GM23248 (cell line): ENCODE measurements around the gene ACSS1. TPM values are rescaled to one million over a fixed set of nuclear protein-coding genes. Genes with fewer than 3 reads are reported as not detected.

Experiments used
- DNase-seq: peaks from one replicate; pipeline ENCODE4 v3.0.0-alpha.2; 2015
- H2AFZ ChIP-seq: fragments of 200-600 bp; sonication (generic); 2 replicates; pipeline ENCODE4 v1.6.1; 2016; ENCODE audit warnings: antibody characterized with exemption
- H3F3A ChIP-seq: fragments of 200-600 bp; sonication (generic); 2 replicates; pipeline ENCODE4 v1.6.1; 2016; ENCODE audit warnings: mild to moderate bottlenecking, antibody characterized with exemption, mixed run types; ENCODE audit not compliant: insufficient read depth
- H3K27ac ChIP-seq: fragments of 200-600 bp; sonication (generic); 2 replicates; pipeline ENCODE4 v1.5.1; 2016; ENCODE audit warnings: mild to moderate bottlenecking
- H3K27me3 ChIP-seq: fragments of 200-600 bp; sonication (generic); replicated peaks from 2 replicates; pipeline ENCODE4 v1.6.1; 2016; ENCODE audit warnings: mild to moderate bottlenecking; ENCODE audit not compliant: insufficient read depth
- H3K36me3 ChIP-seq: fragments of 200-600 bp; sonication (generic); 2 replicates; pipeline ENCODE4 v1.6.1; 2016; ENCODE audit warnings: low read depth, mild to moderate bottlenecking
- H3K4me1 ChIP-seq: fragments of 200-600 bp; sonication (generic); 2 replicates; pipeline ENCODE4 v1.6.1; 2016; ENCODE audit warnings: mild to moderate bottlenecking; ENCODE audit not compliant: insufficient read depth
- H3K4me2 ChIP-seq: fragments of 200-600 bp; sonication (generic); one replicate; pipeline ENCODE4 v1.6.1; 2016; ENCODE audit warnings: mild to moderate bottlenecking; ENCODE audit not compliant: unreplicated experiment
- H3K4me3 ChIP-seq: fragments of 200-600 bp; sonication (generic); 2 replicates; pipeline ENCODE4 v1.5.1; 2016; ENCODE audit warnings: mild to moderate bottlenecking
- H3K79me2 ChIP-seq: fragments of 200-600 bp; sonication (generic); 2 replicates; pipeline ENCODE4 v1.6.1; 2016; ENCODE audit warnings: mild to moderate bottlenecking; ENCODE audit not compliant: insufficient read depth
- H3K9ac ChIP-seq: fragments of 200-600 bp; sonication (generic); 2 replicates; pipeline ENCODE4 v1.6.1; 2016; ENCODE audit warnings: mild to moderate bottlenecking
- H3K9me2 ChIP-seq: fragments of 200-600 bp; sonication (generic); 2 replicates; pipeline ENCODE4 v1.6.1; 2016; ENCODE audit warnings: mixed run types, mild to moderate bottlenecking, moderate library complexity; ENCODE audit not compliant: insufficient read depth
- H3K9me3 ChIP-seq: fragments of 200-600 bp; sonication (generic); one replicate; pipeline ENCODE4 v1.6.1; 2017; ENCODE audit warnings: low read depth
- H4K20me1 ChIP-seq: fragments of 200-600 bp; sonication (generic); 2 replicates; pipeline ENCODE4 v1.6.0; 2016; ENCODE audit not compliant: insufficient read depth
- EZH2 ChIP-seq: fragments of 200-600 bp; sonication (generic); IDR thresholded peaks from 2 replicates; pipeline ENCODE4 v1.6.1; 2018; ENCODE audit warnings: antibody characterized with exemption, mild to moderate bottlenecking; ENCODE audit not compliant: insufficient read depth, poor library complexity, severe bottlenecking
- EZH2phosphoT487 ChIP-seq: fragments of 200-600 bp; sonication (generic); IDR thresholded peaks from 2 replicates; pipeline ENCODE4 v1.6.1; 2018; ENCODE audit warnings: antibody characterized with exemption, moderate library complexity, mild to moderate bottlenecking, low read depth; ENCODE audit not compliant: insufficient read depth
- WGBS, 2 experiments: methylation state at CpG; one replicate each; pipeline ENCODE4 v1.1.6; 2015 to 2017; ENCODE audit warnings: low lambda C conversion rate in 2 of 2, low coverage in 1 of 2; ENCODE audit errors: missing lambda C conversion rate in 2 of 2; 5-methylcytosine and 5-hydroxymethylcytosine counted together
- in situ Hi-C: fragments of 300-500 bp; cut with MboI; formaldehyde crosslinking; loops from 2 replicates; pipeline ENCODE4 v1.15.0; 2020
- polyA plus RNA-seq: library from polyadenylated mRNA; unstranded; fragments of >200 nt; fragmentation: Nextera tagmentation; extraction: Ambion mirVana; gene quantifications from 2 replicates; pipeline ENCODE4 v1.2.1, GENCODE V29; 2016
- total RNA-seq: library from RNA; depleted of rRNA; stranded (reverse); fragments of >200 nt; shearing (Covaris generic); gene quantifications from 2 replicates; pipeline ENCODE4 v1.2.3, GENCODE V29; 2014

Gene ACSS1
- total and polyA plus RNA-seq, 2 experiments from 2014 or later, result 0.94 to 1.1 TPM

DNA sequence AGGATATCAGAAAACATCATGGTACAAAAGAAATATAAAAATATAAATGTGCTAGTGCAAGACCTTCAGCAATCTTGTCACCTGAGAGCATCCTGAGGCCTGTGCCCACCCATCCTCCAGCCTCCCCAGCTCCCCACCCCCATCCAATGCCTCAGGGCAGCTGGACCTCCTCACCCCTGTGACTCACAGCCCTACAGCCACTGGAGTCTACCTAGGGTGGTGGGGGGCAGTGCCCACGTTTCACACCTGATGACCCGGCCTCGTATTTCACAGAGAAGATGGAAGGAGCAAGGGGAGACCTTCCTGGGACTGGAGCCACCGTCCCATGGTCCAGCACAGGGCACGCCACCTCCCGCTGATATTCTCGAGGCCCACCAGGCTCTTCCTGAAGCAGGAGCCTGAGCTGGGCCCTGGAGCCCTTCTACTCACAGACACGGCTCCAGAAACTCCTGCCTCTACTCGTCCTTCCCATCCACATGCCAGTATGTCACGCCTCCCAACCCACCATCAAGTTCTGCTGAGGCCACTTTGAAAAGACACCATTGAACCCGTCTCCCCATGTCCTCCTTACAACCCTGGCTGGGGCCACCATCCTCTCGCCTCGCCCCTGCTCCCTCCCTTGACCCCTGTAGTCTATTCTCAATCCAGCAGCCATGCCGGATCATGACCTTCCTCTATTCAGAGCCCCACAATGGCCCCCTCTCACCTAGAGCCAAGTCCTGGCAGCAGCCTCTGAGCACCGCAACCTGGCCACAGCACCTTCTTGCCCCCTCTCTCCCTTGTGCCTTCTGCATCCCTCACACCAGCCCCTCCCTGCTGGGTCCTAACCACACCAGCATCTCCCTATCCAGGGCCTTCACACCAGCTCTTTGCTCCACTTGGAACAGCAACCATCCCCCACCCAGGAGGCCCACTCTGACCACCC, 78.6 kb downstream of the ACSS1 start:
- H3K27me3 ChIP-seq, result no peaks in the 10 kb centered on the region
- H3K36me3 ChIP-seq, result no peaks in the 10 kb centered on the region; the same call in 1 of the 2 replicates
- H4K20me1 ChIP-seq, result 0 out of 2 replicates have a peak, but pooled peaks cover 2% of the 10 kb centered on the region
- no peak overlapping the region for H2AFZ ChIP-seq
- no peaks in the 10 kb centered on the region for H3K9me3 ChIP-seq
- peaks cover 18% of the 10 kb centered on the region for H3K79me2 ChIP-seq
- no peak for DNase-seq
- H3K4me2 ChIP-seq, result no peak overlapping the region
- H3K9ac ChIP-seq, result no peak overlapping the region
- 93% methylated on average over 15 of the region's 15 CpGs for WGBS, 2 experiments
- H3K4me1 ChIP-seq, result no peaks in the 10 kb centered on the region
- no peak overlapping the region for H3K4me3 ChIP-seq
- H3F3A ChIP-seq, result no peaks in the 10 kb centered on the region
- in situ Hi-C loops, result loop anchor here (25.0 kb wide), 2 partner anchors 533 to 883 kb away; no protein-coding TSS in a partner anchor
- no peak overlapping the region for H3K27ac ChIP-seq
- no peaks in the 10 kb centered on the region for H3K9me2 ChIP-seq
- TF ChIP-seq EZH2, result no peak
- TF ChIP-seq EZH2phosphoT487, result no peak

GRCh38 chr20:24978513-24978912, 79.4 kb downstream of the ACSS1 start:
- Histone ChIP-seq H3K4me2 (no peak overlapping the region), H3K79me2 (peaks cover 15% of the 10 kb centered on the region; the same call in 1 of the 2 replicates), H4K20me1 (0 out of 2 replicates have a peak, but pooled peaks cover 4% of the 10 kb centered on the region), H3K9me2 (no peaks in the 10 kb centered on the region), H3K27ac (no peak overlapping the region), H3K36me3 (no peaks in the 10 kb centered on the region; the same call in 1 of the 2 replicates), H3K4me1 (no peaks in the 10 kb centered on the region), H3K9me3 (no peaks in the 10 kb centered on the region), H3K27me3 (no peaks in the 10 kb centered on the region), H3K9ac (no peak overlapping the region), H3K4me3 (no peak overlapping the region), H2AFZ (no peak overlapping the region), H3F3A (no peaks in the 10 kb centered on the region)
- TF ChIP-seq EZH2 (no peak), EZH2phosphoT487 (no peak)
- DNase-seq, result no peak
- in situ Hi-C loops, result loop anchor here (25.0 kb wide), 2 partner anchors 534 to 884 kb away; no protein-coding TSS in a partner anchor
- 67 to 70% methylated on average over 8 of the region's 8 CpGs for WGBS, 2 experiments

GRCh38 chr20:24977797-24978196, 80.1 kb downstream of the ACSS1 start:
- Histone ChIP-seq H3K9me2 (no peaks in the 10 kb centered on the region), H3K4me1 (no peaks in the 10 kb centered on the region), H3K9ac (no peak overlapping the region), H3K27me3 (no peaks in the 10 kb centered on the region), H2AFZ (no peak overlapping the region), H3K36me3 (peaks cover 6% of the 10 kb centered on the region; the same call in 1 of the 2 replicates), H3F3A (no peaks in the 10 kb centered on the region), H4K20me1 (0 out of 2 replicates have a peak, but pooled peaks cover 4% of the 10 kb centered on the region), H3K79me2 (0 out of 2 replicates have a peak, but pooled peaks cover 8% of the 10 kb centered on the region), H3K9me3 (no peaks in the 10 kb centered on the region), H3K27ac (no peak overlapping the region), H3K4me3 (no peak overlapping the region), H3K4me2 (no peak overlapping the region)
- TF ChIP-seq EZH2, result no peak
- TF ChIP-seq EZH2phosphoT487, result no peak
- 91 to 92% methylated on average over 3 of the region's 3 CpGs for WGBS, 2 experiments
- no peak for DNase-seq
- in situ Hi-C loops, result loop anchor here (25.0 kb wide), 2 partner anchors 535 to 885 kb away; no protein-coding TSS in a partner anchor

DNA sequence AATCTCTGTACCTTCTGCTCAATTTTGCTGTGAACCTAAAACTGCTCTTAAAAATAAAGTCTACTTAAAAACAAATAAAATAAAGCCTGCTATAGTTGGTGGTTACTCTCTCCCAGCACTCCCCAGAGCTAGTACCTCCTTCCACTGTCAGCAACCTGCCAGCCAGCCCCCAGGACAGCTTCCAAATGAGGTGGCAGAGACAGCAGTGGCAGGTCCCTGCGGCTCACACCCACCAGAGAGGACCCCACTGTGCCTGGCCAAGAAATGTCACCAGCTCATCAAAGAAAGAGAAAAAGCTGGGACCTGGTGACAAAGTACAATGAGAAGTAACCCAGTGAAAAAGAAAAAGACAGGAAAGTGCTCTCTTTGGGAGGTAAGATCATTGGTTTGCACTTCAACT, 80.6 kb downstream of the ACSS1 start:
- H3K4me1 ChIP-seq, result no peaks in the 10 kb centered on the region
- H3K9ac ChIP-seq, result no peak overlapping the region
- TF ChIP-seq EZH2phosphoT487 (no peak), EZH2 (no peak)
- no peak overlapping the region for H2AFZ ChIP-seq
- H3K27me3 ChIP-seq, result no peaks in the 10 kb centered on the region
- 95 to 100% methylated on average over 1 of the region's 1 CpG for WGBS, 2 experiments
- H3K36me3 ChIP-seq, result peaks cover 9% of the 10 kb centered on the region; the same call in 1 of the 2 replicates
- H3K9me3 ChIP-seq, result no peaks in the 10 kb centered on the region
- no peak overlapping the region for H3K27ac ChIP-seq
- H3F3A ChIP-seq, result no peaks in the 10 kb centered on the region
- H4K20me1 ChIP-seq, result 0 out of 2 replicates have a peak, but pooled peaks cover 4% of the 10 kb centered on the region
- H3K79me2 ChIP-seq, result 0 out of 2 replicates have a peak, but pooled peaks cover 7% of the 10 kb centered on the region
- in situ Hi-C loops, result loop anchor here (25.0 kb wide), 2 partner anchors 535 to 885 kb away; no protein-coding TSS in a partner anchor
- DNase-seq, result no peak
- H3K4me2 ChIP-seq, result no peak overlapping the region
- H3K4me3 ChIP-seq, result no peak overlapping the region
- no peaks in the 10 kb centered on the region for H3K9me2 ChIP-seq
